Naive B cell (primary cell): ENCODE data around the gene ORM1. TPM values are rescaled to one million over a fixed set of nuclear protein-coding genes. Genes with fewer than 3 reads are reported as not detected.

ENCODE experiments used
- ATAC-seq, 2 donors: fragments of 150-1000 bp; cut with Tn5 transposase; 2 replicates each; pipeline ENCODE4 v1.10.0; 2021; ENCODE audit warnings: low read depth in 2 of 2, mild to moderate bottlenecking in 2 of 2, moderate library complexity in 2 of 2
- DNase-seq: peaks from one replicate; pipeline ENCODE4 v3.0.0; 2022
- H3K27ac Mint-ChIP-seq, 6 donors: one replicate each; pipeline ENCODE4 v1.8.0; 2020 to 2022; ENCODE audit warnings: mild to moderate bottlenecking in 6 of 6, mixed read lengths in 6 of 6, moderate library complexity in 5 of 6, inconsistent platforms in 2 of 6
- H3K27me3 Mint-ChIP-seq, 3 donors: one replicate each; pipeline ENCODE4 v1.8.0; 2021 to 2022; ENCODE audit warnings: mixed read lengths in 3 of 3, mild to moderate bottlenecking in 1 of 3
- H3K36me3 Mint-ChIP-seq, 2 donors: one replicate each; pipeline ENCODE4 v1.8.0; 2020 to 2022; ENCODE audit warnings: mixed read lengths in 2 of 2, inconsistent platforms in 1 of 2, mild to moderate bottlenecking in 1 of 2
- H3K4me1 Mint-ChIP-seq, 3 donors: one replicate each; pipeline ENCODE4 v1.8.0; 2020 to 2022; ENCODE audit warnings: mixed read lengths in 3 of 3, inconsistent platforms in 1 of 3, mild to moderate bottlenecking in 1 of 3, moderate library complexity in 1 of 3
- H3K4me3 Mint-ChIP-seq, 8 donors: one replicate each; pipeline ENCODE4 v1.8.0; 2020 to 2022; ENCODE audit warnings: mild to moderate bottlenecking in 8 of 8, mixed read lengths in 8 of 8, moderate library complexity in 8 of 8, inconsistent platforms in 2 of 8
- H3K9me3 Mint-ChIP-seq, 7 donors: one replicate each; pipeline ENCODE4 v1.8.0; 2020 to 2022; ENCODE audit warnings: mixed read lengths in 7 of 7, mild to moderate bottlenecking in 5 of 7, inconsistent platforms in 2 of 7, moderate library complexity in 1 of 7
- polyA plus RNA-seq, 6 donors: library from polyadenylated mRNA; unstranded; fragments of 300-500 nt; fragmentation: Illumina TruSeq; gene quantifications; one replicate each; pipeline ENCODE4 v1.2.3, GENCODE V29; 2021; ENCODE audit warnings: low read depth in 6 of 6

The ORM1 gene
- polyA plus RNA-seq, 6 donors from 2014 or later: not detected

- H3K27me3 Mint-ChIP-seq: no peaks in the 10 kb centered on the region
- H3K4me3 Mint-ChIP-seq: no peak overlapping the region
- peaks cover 21 to 49% (median 27%) of the 10 kb centered on the region in 3 donors for H3K4me1 Mint-ChIP-seq
- no peaks in the 10 kb centered on the region for H3K9me3 Mint-ChIP-seq
- ATAC-seq (peak; percentile 75 to 83), DNase-seq (peak; percentile 53)
- peak overlapping the region in 5 of 6 donors; percentile 18 to 85 (median 68) for H3K27ac Mint-ChIP-seq
- peaks cover 23 to 41% of the 10 kb centered on the region in 2 donors for H3K36me3 Mint-ChIP-seq
Observed at GRCh38 chr9:114339130-114339908, 16.4 kb downstream of the ORM1 start.

DNA sequence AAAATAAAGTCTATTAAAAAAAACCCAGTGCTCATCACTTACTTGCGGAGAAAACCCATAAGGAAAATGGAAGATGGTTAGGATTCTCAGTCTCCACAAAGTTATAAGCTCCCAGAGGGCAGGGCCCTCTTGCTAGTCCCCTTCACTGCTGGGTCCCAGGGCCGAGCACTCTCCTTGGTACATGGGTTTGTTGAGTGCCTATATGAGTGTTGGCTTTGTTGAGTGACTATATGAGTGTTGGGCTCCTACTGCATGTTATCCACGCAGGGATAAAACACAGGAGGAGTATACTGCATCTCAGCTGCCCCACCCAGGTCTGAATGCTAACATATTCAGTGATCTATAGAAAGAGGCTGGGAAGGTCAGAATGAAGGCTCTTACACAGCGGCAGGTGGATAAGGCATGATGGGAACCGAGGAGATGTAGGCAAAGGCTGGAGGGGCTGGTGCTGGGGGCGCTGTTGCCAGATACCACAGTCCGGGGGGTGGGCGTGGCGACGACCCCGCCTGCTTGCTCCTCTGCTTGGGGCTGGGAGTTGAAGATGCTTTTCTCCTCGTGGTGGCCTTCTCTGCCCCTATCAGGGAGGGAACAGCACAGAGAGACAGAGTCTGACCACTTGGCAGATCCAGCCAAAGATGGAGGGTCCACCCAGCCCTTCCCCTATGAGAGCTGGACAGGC lies 18.4 kb downstream of the ORM1 start:
- Mint-ChIP-seq H3K27ac (peak overlapping the region in 5 of 6 donors; percentile 69 to 85 (median 73)), H3K27me3 (no peaks in the 10 kb centered on the region), H3K9me3 (no peaks in the 10 kb centered on the region), H3K4me1 (peaks cover 21 to 33% (median 32%) of the 10 kb centered on the region in 3 donors), H3K36me3 (peaks cover 24 to 41% of the 10 kb centered on the region in 2 donors), H3K4me3 (peak overlapping the region in 1 of 8 donors; percentile 6)
- DNase-seq: no peak
- no peak for ATAC-seq

DNA sequence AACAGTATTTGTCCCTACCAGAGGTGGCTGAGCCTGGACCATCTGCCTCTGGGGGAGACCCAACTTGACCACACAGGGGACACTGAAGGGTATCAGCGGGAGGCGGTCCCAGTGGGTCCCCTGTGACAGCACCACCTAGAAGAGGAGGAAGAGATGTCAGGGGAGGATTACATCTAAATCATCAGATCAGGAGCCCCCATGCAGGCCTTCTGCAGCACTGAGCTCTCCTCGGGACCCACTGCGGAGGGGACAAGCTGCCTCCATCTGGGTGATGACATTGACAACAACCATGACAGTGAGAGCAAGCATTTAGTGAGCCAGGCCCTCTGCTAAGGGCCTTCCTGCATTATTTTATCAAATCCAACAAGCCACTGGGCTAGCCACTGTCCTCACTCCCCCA lies 19.1 kb downstream of the ORM1 start:
- no peak overlapping the region for H3K4me3 Mint-ChIP-seq
- DNase-seq (no peak), ATAC-seq (no peak)
- no peaks in the 10 kb centered on the region for H3K27me3 Mint-ChIP-seq
- peaks cover 24 to 41% of the 10 kb centered on the region in 2 donors for H3K36me3 Mint-ChIP-seq
- no peaks in the 10 kb centered on the region for H3K9me3 Mint-ChIP-seq
- peaks cover 21 to 33% (median 32%) of the 10 kb centered on the region in 3 donors for H3K4me1 Mint-ChIP-seq
- H3K27ac Mint-ChIP-seq: peak overlapping the region; percentile 22 to 85 (median 73)

DNA sequence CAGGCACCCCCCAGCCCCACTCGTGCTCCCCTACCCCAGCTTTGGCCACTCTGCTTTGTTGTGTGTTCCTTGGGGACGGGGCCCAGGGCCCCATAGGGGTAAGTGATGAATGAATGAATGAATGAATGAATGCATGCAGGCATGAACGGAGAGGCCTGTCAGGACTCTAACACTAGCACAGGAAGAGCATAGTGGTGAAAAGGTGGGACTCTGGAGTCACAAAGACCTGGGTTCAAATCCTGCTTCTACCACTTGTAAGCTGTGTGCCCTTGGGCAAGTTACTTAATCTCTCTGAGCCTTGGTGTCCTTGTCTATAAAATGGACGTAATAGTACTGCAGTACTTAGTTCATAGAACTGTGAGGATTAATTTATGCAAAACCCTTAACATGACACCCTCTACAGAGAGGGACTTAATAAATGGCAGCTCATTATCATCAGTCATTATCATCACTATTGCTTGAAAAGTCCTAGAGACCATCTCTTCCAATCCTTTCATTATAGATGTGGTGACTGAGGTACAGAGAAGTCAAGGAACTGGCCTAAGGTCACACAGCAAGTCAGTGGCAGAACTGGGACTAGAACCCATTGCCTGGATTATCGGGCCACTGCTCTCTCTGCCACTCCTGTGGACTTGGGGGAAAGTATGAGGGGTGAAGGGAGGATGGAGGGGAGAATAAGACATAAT lies 20.0 kb downstream of the ORM1 start:
- Mint-ChIP-seq H3K9me3 (no peaks in the 10 kb centered on the region), H3K27me3 (no peaks in the 10 kb centered on the region), H3K27ac (peak overlapping the region in 2 of 6 donors; percentile 47 to 90), H3K4me3 (no peak overlapping the region), H3K4me1 (peaks cover 23 to 33% (median 29%) of the 10 kb centered on the region in 3 donors), H3K36me3 (peaks cover 24 to 41% of the 10 kb centered on the region in 2 donors)
- ATAC-seq (no peak), DNase-seq (no peak)

DNA sequence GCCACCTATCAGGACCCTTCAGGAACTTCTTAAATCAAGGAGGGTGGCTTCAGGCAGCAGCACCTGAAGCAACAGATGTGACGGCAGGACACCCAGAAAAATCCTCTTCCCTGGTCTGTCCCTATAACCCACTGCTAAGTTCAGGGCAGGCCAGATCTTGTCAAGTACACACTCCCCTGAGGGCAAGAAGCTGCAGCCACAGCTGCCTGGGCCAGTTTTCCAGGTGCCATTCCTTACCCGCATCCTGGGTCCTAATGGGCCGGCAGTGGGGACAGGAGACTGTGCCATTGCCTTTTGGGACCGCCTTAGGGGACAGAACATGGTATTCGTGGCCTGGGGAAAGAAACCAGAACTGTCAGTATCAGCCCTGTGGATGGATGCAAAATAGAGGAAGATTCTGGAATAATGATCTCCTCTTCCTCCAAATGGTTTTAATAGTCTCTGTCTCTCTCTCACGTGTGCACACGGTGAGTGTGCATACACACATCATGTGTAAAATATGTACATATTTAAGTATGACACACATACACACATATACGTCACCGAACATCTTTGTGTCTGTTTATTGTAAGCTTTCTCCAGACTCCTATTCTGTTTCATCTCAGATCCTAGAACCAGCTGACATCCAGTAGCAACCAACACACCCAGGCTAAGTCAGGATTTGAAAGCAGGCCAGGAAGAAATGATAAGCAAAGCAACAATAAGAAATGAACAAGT lies 20.7 kb downstream of the ORM1 start:
- Mint-ChIP-seq H3K9me3 (no peaks in the 10 kb centered on the region), H3K4me1 (peaks cover 30 to 41% (median 33%) of the 10 kb centered on the region in 3 donors)
- ATAC-seq: no peak

DNA sequence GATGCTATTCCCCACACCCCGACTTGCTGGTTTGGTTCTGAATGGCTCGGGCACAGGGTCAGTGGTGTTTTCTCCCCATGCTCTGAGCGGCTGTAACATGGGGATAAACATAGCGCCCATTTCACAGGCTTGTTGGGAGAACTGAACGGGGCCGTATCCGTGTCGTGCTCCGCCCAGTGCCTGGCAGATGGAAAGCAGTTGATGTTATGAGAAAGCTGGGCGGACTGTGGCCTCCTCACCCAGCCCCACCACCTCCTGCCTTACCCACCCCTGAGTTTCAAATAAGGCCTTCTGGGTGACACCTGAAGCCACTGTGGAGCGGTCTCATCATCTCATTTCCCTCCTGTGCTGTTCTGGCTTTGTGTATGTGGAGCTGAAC lies 21.3 kb downstream of the ORM1 start:
- DNase-seq (no peak), ATAC-seq (no peak)
- Mint-ChIP-seq H3K27me3 (no peaks in the 10 kb centered on the region), H3K4me1 (peaks cover 34 to 41% (median 38%) of the 10 kb centered on the region in 3 donors), H3K9me3 (no peaks in the 10 kb centered on the region), H3K36me3 (peaks cover 27 to 45% of the 10 kb centered on the region in 2 donors), H3K4me3 (no peak overlapping the region), H3K27ac (peak overlapping the region in 4 of 6 donors; percentile 56 to 83 (median 72))

More for the DNA sequence above, 20.7 kb downstream of the ORM1 start:
- H3K27ac Mint-ChIP-seq: peak overlapping the region in 3 of 6 donors; percentile 47 to 90 (median 68)
- peaks cover 24 to 41% of the 10 kb centered on the region in 2 donors for H3K36me3 Mint-ChIP-seq
- H3K4me3 Mint-ChIP-seq: no peak overlapping the region
- no peaks in the 10 kb centered on the region for H3K27me3 Mint-ChIP-seq
- DNase-seq: no peak

DNA sequence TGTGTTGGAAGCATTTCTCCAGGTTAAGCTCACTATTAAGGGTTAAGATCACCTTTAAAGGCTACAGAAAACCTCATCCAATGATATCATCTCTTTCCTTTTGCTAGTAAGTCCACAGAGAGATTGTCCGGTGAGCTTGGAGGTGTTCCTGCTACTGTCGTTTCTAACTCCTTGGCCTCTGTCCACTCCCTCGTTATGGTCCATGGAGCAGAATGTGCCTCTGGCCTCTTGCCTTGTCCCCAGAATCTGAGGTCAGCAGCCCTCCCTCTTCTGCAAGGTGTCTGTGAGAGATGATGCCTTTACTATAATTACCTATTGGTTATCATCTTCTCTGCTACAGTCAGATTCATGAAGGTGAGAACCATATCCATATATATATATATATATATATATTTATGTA lies 21.8 kb downstream of the ORM1 start:
- H3K9me3 Mint-ChIP-seq: no peaks in the 10 kb centered on the region
- no peaks in the 10 kb centered on the region for H3K27me3 Mint-ChIP-seq
- no peak for ATAC-seq
- H3K27ac Mint-ChIP-seq: peak overlapping the region in 3 of 6 donors; percentile 56 to 83 (median 68)
- peaks cover 34 to 43% (median 41%) of the 10 kb centered on the region in 3 donors for H3K4me1 Mint-ChIP-seq
- H3K4me3 Mint-ChIP-seq: no peak overlapping the region
- DNase-seq: no peak
- peaks cover 32 to 50% of the 10 kb centered on the region in 2 donors for H3K36me3 Mint-ChIP-seq

- no peak for DNase-seq
- Mint-ChIP-seq H3K27ac (peak overlapping the region in 3 of 6 donors; percentile 47 to 85 (median 83)), H3K27me3 (no peaks in the 10 kb centered on the region), H3K4me1 (peaks cover 37 to 48% (median 46%) of the 10 kb centered on the region in 3 donors), H3K4me3 (no peak overlapping the region), H3K9me3 (no peaks in the 10 kb centered on the region), H3K36me3 (peaks cover 40 to 53% of the 10 kb centered on the region in 2 donors)
- no peak for ATAC-seq
Observed at GRCh38 chr9:114345493-114346065, 22.7 kb downstream of the ORM1 start.

- peaks cover 39 to 50% of the 10 kb centered on the region in 2 donors for H3K36me3 Mint-ChIP-seq
- peak overlapping the region in 3 of 6 donors; percentile 41 to 53 (median 42) for H3K27ac Mint-ChIP-seq
- no peaks in the 10 kb centered on the region for H3K9me3 Mint-ChIP-seq
- no peak overlapping the region for H3K4me3 Mint-ChIP-seq
- H3K4me1 Mint-ChIP-seq: peaks cover 39 to 51% (median 50%) of the 10 kb centered on the region in 3 donors
- DNase-seq (no peak), ATAC-seq (no peak)
- no peaks in the 10 kb centered on the region for H3K27me3 Mint-ChIP-seq
Observed at GRCh38 chr9:114346146-114346545, 23.2 kb downstream of the ORM1 start.

- H3K4me3 Mint-ChIP-seq: no peak overlapping the region
- peaks cover 30 to 42% of the 10 kb centered on the region in 2 donors for H3K36me3 Mint-ChIP-seq
- ATAC-seq (no peak), DNase-seq (no peak)
- peak overlapping the region in 3 of 6 donors; percentile 85 to 95 (median 88) for H3K27ac Mint-ChIP-seq
- no peaks in the 10 kb centered on the region for H3K9me3 Mint-ChIP-seq
- no peaks in the 10 kb centered on the region for H3K27me3 Mint-ChIP-seq
- peaks cover 39 to 46% (median 42%) of the 10 kb centered on the region in 3 donors for H3K4me1 Mint-ChIP-seq
Observed at GRCh38 chr9:114347675-114348074, 24.8 kb downstream of the ORM1 start.

GRCh38 chr9:114348261-114348905 lies 25.5 kb downstream of the ORM1 start:
- peak overlapping the region in 6 of 8 donors; percentile 0 to 75 (median 60) for H3K4me3 Mint-ChIP-seq
- peaks cover 37 to 46% (median 39%) of the 10 kb centered on the region in 3 donors for H3K4me1 Mint-ChIP-seq
- H3K36me3 Mint-ChIP-seq: peaks cover 26 to 36% of the 10 kb centered on the region in 2 donors
- ATAC-seq (no peak), DNase-seq (no peak)
- peak overlapping the region; percentile 85 to 97 (median 93) for H3K27ac Mint-ChIP-seq
- H3K9me3 Mint-ChIP-seq: no peaks in the 10 kb centered on the region
- no peaks in the 10 kb centered on the region for H3K27me3 Mint-ChIP-seq

DNA sequence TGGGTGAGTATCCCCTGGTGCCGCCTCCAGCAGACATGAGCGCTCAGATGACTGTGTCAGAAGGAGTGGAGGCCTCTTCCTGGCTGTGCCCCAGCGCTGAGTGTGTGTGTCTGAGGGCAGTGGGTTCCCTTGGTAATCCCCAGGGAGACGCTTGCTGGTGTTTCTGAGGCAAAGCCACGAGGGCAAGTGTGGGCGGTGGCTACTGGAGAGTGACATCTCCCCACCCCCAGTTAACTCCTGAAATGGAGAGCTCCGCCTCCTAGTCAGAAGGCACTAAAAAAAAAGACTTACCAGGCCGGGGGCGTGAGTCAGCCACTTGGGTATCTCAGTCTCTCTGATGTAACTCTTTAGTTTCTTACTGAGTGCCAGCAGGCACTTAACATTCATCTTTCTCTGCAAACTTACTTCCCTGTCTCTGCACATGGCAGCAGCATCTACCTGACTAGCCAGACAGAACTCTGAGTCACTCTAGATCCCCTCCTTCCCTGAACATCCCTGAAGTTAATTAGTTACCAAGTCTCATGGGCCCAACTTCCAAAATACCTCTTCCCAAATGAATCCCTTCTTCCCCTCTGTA lies 26.1 kb downstream of the ORM1 start:
- peak; percentile 81 for DNase-seq
- Mint-ChIP-seq H3K36me3 (peaks cover 22 to 30% of the 10 kb centered on the region in 2 donors), H3K27ac (peak overlapping the region; percentile 85 to 97 (median 93)), H3K4me1 (peaks cover 31 to 42% (median 39%) of the 10 kb centered on the region in 3 donors), H3K9me3 (no peaks in the 10 kb centered on the region), H3K27me3 (no peaks in the 10 kb centered on the region), H3K4me3 (peak overlapping the region; percentile 0 to 84 (median 64))
- ATAC-seq: peak; percentile 93 to 95
